Memory B cell (primary cell): ENCODE data around the gene CHRNE.

Experiments used
- ATAC-seq: fragments of 150-1000 bp; cut with Tn5 transposase; 2 replicates; pipeline ENCODE4 v1.10.0; 2021; ENCODE audit warnings: low read depth, mild to moderate bottlenecking, moderate library complexity
- DNase-seq, 2 donors: peaks; one replicate each; pipeline ENCODE4 v3.0.0; 2022; ENCODE audit warnings: low spot score in 2 of 2
- H3K27ac Mint-ChIP-seq: one replicate; pipeline ENCODE4 v1.8.0; 2022; ENCODE audit warnings: mild to moderate bottlenecking, moderate library complexity, mixed read lengths
- H3K27me3 Mint-ChIP-seq: one replicate; pipeline ENCODE4 v1.8.0; 2022; ENCODE audit warnings: mixed read lengths
- H3K36me3 Mint-ChIP-seq: one replicate; pipeline ENCODE4 v1.8.0; 2022; ENCODE audit warnings: mild to moderate bottlenecking, mixed read lengths
- H3K4me1 Mint-ChIP-seq: one replicate; pipeline ENCODE4 v1.8.0; 2022; ENCODE audit warnings: mixed read lengths
- H3K4me3 Mint-ChIP-seq: one replicate; pipeline ENCODE4 v1.8.0; 2022; ENCODE audit warnings: mild to moderate bottlenecking, moderate library complexity, mixed read lengths
- H3K9me3 Mint-ChIP-seq: one replicate; pipeline ENCODE4 v1.8.0; 2022; ENCODE audit warnings: mixed read lengths

Gene CHRNE

DNA sequence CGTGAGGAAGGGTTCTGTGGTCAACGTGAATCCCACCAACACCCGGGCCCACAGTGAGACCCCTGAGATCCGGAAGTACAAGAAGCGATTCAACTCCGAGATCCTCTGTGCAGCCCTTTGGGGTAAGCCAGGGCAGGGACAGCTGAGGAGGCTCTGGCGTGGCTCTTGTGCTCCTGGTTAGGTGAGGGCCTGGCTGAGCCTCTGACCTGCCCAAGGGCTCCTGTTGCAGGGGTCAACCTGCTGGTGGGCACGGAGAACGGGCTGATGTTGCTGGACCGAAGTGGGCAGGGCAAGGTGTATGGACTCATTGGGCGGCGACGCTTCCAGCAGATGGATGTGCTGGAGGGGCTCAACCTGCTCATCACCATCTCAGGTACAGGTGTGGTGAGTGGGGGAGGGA is 7.8 kb downstream of the CHRNE start:
- Mint-ChIP-seq H3K36me3 (peaks cover 33% of the 10 kb centered on the region), H3K4me1 (peaks cover 6% of the 10 kb centered on the region), H3K9me3 (no peaks in the 10 kb centered on the region), H3K4me3 (no peak overlapping the region), H3K27me3 (no peaks in the 10 kb centered on the region), H3K27ac (no peak overlapping the region)
- DNase-seq (no peak), ATAC-seq (no peak)

DNA sequence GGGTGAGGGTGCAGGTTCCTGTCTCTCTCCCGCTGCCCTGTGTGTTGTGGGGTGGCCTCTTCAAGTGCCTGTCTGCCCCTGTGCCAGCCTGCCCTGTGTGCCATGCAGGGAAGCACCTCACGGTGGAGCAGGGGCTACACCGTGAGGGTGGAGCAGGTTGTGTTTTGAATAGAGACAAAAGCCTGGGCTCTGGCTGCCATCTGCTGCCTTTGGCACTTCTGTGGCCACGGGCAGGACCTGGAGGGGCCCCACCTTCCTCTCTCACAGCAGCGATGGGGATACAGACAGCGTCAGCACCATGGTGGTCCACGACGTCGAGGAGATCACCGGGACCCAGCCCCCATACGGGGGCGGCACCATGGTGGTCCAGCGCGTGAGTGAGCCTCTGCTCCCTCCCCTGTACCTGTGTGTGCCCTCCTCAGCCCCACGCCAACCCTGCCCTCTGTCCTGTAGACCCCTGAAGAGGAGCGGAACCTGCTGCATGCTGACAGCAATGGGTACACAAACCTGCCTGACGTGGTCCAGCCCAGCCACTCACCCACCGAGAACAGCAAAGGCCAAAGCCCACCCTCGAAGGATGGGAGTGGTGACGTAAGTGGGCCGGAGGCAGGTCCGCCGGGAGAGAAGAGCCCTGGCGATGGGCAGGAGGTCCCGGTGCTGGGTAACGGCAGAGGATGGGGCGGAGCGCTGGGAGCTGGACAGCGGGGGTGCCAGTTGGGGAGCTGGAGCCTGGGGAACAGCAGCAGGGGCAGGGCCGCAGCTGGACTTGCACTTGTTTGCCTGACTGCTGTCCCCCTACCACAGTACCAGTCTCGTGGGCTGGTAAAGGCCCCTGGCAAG is 9.0 kb downstream of the CHRNE start:
- Mint-ChIP-seq H3K4me3 (no peak overlapping the region), H3K27me3 (no peaks in the 10 kb centered on the region), H3K9me3 (no peaks in the 10 kb centered on the region), H3K4me1 (peaks cover 4% of the 10 kb centered on the region), H3K36me3 (peaks cover 35% of the 10 kb centered on the region), H3K27ac (no peak overlapping the region)
- ATAC-seq (no peak), DNase-seq (no peak)

DNA sequence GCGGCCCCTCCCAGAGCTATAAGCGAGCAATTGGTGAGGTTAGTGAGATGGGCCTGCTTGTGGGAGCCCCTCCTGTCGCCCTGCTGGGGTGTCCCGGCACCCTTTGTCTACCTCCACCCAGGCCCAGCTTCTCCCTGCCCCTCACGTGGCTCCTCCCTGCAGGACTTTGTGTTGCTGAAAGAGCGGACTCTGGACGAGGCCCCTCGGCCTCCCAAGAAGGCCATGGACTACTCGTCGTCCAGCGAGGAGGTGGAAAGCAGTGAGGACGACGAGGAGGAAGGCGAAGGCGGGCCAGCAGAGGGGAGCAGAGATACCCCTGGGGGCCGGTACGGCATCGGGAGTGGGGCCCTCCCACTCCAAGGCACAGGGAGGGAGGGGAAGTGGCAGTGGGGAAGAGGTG is 9.6 kb downstream of the CHRNE start:
- H3K36me3 Mint-ChIP-seq: peaks cover 35% of the 10 kb centered on the region
- H3K4me1 Mint-ChIP-seq: peaks cover under 1% of the 10 kb centered on the region
- no peaks in the 10 kb centered on the region for H3K9me3 Mint-ChIP-seq
- ATAC-seq: no peak
- H3K27me3 Mint-ChIP-seq: no peaks in the 10 kb centered on the region
- H3K27ac Mint-ChIP-seq: no peak overlapping the region
- H3K4me3 Mint-ChIP-seq: no peak overlapping the region
- no peak for DNase-seq

DNA sequence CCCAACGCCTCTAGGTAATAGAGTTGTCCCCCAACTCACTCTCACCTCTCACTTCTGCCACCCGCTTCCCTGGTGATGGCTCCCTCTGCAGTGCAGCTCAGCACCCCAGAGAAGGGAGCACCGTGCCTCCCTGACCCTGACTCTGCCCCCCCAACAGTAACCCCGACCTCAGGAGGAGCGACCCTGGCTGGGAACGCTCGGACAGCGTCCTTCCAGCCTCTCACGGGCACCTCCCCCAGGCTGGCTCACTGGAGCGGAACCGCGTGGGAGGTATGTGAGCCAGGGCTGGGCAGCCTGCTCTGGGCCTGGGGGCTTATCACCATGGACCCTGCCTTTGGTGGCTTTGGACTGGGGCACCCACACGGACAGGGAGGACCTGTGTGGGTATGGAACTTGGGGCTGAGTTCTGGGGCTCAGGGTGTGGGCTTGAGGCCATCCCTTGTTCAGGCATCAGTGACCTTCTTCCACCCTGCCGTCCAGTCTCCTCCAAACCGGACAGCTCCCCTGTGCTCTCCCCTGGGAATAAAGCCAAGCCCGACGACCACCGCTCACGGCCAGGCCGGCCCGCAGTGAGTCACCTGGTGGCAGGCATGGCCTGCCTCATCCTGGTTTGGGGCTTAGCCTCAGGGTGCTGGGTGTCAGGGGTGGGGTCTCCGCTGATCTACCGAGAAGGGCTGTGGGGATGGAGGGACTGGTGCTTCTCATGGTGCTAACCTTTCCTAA is 10.2 kb downstream of the CHRNE start:
- DNase-seq: no peak
- ATAC-seq: no peak
- Mint-ChIP-seq H3K4me1 (no peaks in the 10 kb centered on the region), H3K27me3 (no peaks in the 10 kb centered on the region), H3K27ac (no peak overlapping the region), H3K9me3 (no peaks in the 10 kb centered on the region), H3K36me3 (peaks cover 34% of the 10 kb centered on the region), H3K4me3 (no peak overlapping the region)

DNA sequence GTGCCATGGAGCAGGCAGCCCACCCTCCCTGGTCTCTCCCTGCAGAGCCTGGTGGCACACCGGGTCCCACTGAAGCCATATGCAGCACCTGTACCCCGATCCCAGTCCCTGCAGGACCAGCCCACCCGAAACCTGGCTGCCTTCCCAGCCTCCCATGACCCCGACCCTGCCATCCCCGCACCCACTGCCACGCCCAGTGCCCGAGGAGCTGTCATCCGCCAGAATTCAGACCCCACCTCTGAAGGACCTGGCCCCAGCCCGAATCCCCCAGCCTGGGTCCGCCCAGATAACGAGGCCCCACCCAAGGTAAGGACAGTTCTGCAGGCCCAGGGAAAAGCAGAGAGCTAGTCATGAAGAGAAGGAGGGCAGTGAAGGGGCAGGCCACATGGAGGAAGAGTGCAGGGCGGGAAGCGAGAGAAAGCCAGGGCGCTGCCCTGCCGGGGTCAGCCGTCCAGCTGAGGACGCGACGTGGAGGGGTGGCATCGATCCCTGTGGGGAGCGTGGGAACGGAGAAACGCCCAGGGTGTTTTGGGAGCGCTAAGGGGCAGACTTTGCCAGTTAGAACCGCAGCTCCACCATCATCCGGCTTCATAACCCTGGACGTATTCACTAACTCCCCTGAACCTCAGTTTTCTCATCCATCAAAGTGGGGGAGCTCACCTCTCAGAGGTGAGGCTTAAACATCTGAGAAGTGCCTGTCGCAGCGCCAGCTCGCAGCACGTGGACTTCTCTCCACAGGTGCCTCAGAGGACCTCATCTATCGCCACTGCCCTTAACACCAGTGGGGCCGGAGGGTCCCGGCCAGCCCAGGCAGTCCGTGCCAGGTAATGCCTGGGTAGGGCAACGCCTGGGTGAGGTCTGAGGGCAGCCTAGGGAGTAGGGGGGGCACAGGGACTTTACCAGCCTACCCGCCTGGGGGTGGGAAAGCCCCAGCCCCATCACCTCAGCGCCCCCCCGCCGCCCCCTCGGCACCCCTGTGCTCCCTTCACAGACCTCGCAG is 11.2 kb downstream of the CHRNE start:
- ATAC-seq (no peak), DNase-seq (no peak)
- Mint-ChIP-seq H3K9me3 (no peaks in the 10 kb centered on the region), H3K27me3 (no peaks in the 10 kb centered on the region), H3K4me1 (no peaks in the 10 kb centered on the region), H3K27ac (no peak overlapping the region), H3K36me3 (peaks cover 34% of the 10 kb centered on the region), H3K4me3 (no peak overlapping the region)

DNA sequence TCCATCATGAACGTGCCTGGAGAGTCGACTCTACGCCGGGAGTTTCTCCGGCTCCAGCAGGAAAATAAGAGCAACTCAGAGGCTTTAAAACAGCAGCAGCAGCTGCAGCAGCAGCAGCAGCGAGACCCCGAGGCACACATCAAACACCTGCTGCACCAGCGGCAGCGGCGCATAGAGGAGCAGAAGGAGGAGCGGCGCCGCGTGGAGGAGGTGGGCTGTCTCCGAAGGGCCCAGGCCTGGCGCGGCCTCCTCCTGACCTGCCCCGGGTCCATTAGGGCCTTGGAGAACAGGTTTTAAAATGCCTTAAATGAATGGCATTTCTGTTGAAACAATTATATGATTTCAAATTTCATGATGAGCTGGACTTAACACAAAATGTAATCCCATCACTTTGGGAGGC is 15.3 kb downstream of the CHRNE start:
- H3K36me3 Mint-ChIP-seq: peaks cover 26% of the 10 kb centered on the region
- no peak overlapping the region for H3K27ac Mint-ChIP-seq
- no peaks in the 10 kb centered on the region for H3K4me1 Mint-ChIP-seq
- DNase-seq (no peak), ATAC-seq (no peak)
- no peaks in the 10 kb centered on the region for H3K9me3 Mint-ChIP-seq
- H3K27me3 Mint-ChIP-seq: no peaks in the 10 kb centered on the region
- H3K4me3 Mint-ChIP-seq: no peak overlapping the region

DNA sequence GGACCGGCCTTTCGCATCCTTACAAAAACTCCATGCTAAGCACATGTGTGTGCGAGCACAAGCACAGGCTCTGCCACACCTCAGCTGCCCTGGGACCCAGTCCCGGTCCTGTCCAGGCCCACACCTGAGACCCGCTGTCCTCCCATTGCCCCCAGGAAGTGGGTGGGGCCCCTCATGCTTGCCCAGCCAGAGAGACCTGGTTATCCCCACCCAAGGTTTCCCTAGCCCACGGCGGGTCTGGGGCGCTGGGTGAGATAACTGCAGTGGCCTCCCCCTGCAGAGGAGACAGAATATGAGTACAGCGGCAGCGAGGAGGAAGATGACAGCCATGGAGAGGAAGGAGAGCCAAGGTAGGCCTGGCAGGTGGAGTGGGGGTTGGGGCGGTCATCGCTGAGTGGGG is 16.1 kb downstream of the CHRNE start:
- H3K27ac Mint-ChIP-seq: no peak overlapping the region
- no peak for ATAC-seq
- H3K4me3 Mint-ChIP-seq: no peak overlapping the region
- H3K36me3 Mint-ChIP-seq: peaks cover 23% of the 10 kb centered on the region
- H3K9me3 Mint-ChIP-seq: no peaks in the 10 kb centered on the region
- no peak for DNase-seq
- H3K27me3 Mint-ChIP-seq: no peaks in the 10 kb centered on the region
- peaks cover 1% of the 10 kb centered on the region for H3K4me1 Mint-ChIP-seq

DNA sequence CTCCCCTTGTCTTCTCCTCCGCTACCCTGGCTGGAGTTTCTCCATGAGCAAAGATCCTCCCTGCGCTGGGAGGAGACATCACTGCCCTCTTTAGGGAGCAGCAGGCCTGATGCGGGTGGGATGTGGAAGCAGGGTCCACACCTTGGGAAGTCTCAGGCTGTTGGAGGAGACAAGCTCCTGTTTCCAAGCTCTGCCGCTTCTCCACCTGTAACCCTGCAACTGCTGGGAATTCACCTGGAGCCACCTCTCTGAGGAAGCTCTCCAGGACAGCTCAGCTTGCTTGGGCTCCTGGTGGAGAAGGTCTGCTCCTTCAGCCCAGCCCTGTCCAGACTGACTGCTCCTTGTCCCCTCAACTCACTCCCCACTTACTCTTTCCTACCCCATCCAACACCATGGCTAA is 18.4 kb downstream of the CHRNE start:
- DNase-seq: no peak
- Mint-ChIP-seq H3K4me3 (no peak overlapping the region), H3K36me3 (peaks cover 19% of the 10 kb centered on the region), H3K4me1 (peaks cover 3% of the 10 kb centered on the region), H3K9me3 (no peaks in the 10 kb centered on the region), H3K27me3 (no peaks in the 10 kb centered on the region), H3K27ac (no peak overlapping the region)
- no peak for ATAC-seq

DNA sequence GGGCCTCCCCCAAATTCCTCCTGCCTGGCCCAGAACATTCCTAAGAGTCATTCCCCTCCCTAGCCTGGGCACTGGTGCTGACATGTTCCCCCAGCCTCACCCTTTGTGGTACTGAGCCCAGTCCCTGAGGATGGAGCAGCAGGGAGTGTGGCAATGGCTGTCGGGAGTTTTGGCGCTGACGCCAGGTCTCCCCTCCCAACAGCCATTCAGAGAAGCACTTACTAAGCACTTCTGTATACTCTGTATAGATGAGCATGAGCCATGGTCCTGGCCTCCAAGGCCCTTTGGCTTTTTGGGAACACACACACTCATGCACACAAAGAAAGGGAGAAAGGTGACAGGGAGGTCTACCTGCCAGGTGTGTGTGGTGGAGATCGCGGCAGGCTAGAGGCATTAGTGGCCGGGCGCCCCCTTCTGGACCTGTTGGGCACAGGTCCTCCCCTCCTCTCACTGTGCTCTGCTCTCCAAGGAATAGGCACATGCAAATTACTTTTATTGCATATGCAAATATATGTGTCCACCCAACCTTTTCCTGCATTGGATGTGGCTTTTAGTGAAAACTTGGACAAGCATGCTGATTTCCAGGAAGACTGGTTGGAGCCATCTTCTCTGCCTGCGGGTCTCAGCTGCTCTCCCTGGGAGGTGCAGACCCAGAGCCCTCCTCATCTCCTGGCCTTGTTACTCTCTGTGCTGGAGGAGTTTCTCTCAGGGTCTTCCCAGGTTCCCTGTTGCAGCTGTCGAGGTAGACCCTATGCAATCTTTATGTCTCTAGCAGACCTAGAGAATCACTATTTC is 20.9 kb downstream of the CHRNE start:
- Mint-ChIP-seq H3K4me1 (peaks cover 3% of the 10 kb centered on the region), H3K9me3 (no peaks in the 10 kb centered on the region), H3K36me3 (peaks cover 18% of the 10 kb centered on the region), H3K27me3 (no peaks in the 10 kb centered on the region), H3K4me3 (no peak overlapping the region), H3K27ac (no peak overlapping the region)
- peak; percentile 95 for ATAC-seq
- DNase-seq: peak; percentile 55 to 62

DNA sequence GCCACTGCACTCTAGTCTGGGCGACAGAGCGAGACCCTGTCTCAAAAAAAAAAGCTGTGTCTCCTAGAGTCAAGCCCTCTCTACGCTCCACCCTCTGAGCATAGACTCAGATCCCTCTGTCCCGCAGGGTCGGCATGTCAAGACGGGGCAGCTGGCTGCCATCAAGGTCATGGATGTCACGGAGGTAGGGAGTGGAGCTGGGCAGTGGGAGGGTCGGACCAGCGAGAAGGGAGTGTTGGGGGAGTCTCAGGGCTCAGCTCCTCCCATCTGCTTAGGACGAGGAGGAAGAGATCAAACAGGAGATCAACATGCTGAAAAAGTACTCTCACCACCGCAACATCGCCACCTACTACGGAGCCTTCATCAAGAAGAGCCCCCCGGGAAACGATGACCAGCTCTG is 22.0 kb downstream of the CHRNE start:
- Mint-ChIP-seq H3K27me3 (no peaks in the 10 kb centered on the region), H3K36me3 (peaks cover 14% of the 10 kb centered on the region), H3K4me1 (peaks cover 3% of the 10 kb centered on the region), H3K27ac (no peak overlapping the region), H3K4me3 (no peak overlapping the region), H3K9me3 (no peaks in the 10 kb centered on the region)
- ATAC-seq (no peak), DNase-seq (no peak)

DNA sequence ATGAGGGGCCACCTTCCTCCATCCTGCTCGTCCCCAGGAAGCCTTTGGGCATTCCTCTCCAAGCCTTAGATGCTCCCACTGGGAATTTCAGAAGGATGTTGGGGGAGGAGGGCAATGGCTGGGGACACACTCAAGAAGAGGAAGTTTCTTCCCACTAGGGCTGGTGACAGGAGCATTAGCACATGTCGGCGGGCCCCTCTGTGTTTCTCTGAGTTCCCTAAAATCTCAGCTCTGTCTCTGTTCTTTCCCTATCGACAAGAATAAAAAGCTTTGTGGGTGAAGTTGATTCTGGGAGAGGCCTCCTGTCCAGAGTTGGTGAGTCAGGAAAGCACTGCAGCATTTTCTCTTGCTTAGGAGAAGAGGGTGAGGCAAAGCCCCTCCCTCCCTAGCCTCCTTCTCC is 23.3 kb downstream of the CHRNE start:
- Mint-ChIP-seq H3K27ac (no peak overlapping the region), H3K4me3 (no peak overlapping the region), H3K36me3 (peaks cover 6% of the 10 kb centered on the region), H3K9me3 (no peaks in the 10 kb centered on the region), H3K4me1 (peaks cover 3% of the 10 kb centered on the region), H3K27me3 (no peaks in the 10 kb centered on the region)
- ATAC-seq: no peak
- DNase-seq: no peak

DNA sequence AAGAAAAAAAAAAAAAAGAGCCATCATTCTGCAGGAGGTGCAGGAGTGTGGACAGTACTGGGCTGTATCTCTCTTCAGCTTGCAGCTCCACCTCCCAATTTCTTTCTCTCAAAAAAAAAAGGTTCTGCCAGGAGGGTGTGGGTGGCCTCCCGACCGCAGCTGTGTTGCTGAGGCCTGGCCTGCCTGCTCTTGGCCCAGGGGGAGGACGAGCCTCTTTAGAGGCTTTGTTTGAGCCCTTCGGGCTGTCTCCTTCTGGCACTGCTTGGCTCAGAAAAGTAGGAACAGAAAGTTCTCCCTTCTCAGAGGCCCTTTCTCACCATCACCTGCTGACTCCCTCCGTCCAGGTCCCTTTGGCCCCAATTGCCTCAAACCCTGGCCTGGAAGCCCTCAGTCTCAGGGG is 25.8 kb downstream of the CHRNE start:
- peaks cover 12% of the 10 kb centered on the region for H3K36me3 Mint-ChIP-seq
- no peaks in the 10 kb centered on the region for H3K9me3 Mint-ChIP-seq
- ATAC-seq (no peak), DNase-seq (no peak)
- H3K27ac Mint-ChIP-seq: no peak overlapping the region
- H3K27me3 Mint-ChIP-seq: no peaks in the 10 kb centered on the region
- no peak overlapping the region for H3K4me3 Mint-ChIP-seq
- H3K4me1 Mint-ChIP-seq: peaks cover 3% of the 10 kb centered on the region

DNA sequence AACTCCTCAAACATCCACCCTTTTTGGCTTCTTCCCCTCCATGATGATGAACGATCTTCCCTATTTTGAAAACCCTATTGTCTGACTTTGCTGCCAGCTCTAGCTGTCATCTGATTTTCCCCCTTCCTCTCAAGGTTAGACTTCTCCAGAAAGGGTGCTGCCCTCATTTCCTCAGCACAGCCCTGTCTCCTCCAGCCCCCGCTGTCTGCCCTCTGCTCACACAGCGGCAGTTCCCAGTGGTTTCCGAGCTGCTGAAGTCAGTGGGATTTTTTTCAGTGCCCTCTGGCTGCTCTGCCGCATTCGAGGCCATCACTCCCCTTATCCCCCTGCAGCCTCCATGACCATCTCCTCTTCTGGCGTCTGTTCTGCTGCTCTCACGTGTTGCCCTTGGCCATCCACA is 30.1 kb downstream of the CHRNE start:
- no peaks in the 10 kb centered on the region for H3K27me3 Mint-ChIP-seq

More for the DNA sequence above, 30.1 kb downstream of the CHRNE start:
- Mint-ChIP-seq H3K4me3 (no peak overlapping the region), H3K27ac (peak overlapping the region; percentile 49), H3K9me3 (no peaks in the 10 kb centered on the region), H3K36me3 (peaks cover 14% of the 10 kb centered on the region), H3K4me1 (no peaks in the 10 kb centered on the region)
- ATAC-seq (no peak), DNase-seq (no peak)
